Karpas-422 (cell line): ENCODE results near the gene ELMO3. TPM values are rescaled to one million over a fixed set of nuclear protein-coding genes. Genes with fewer than 3 reads are reported as not detected.
A peak's percentile ranks its signal among the peaks of the same experiment; 100 is the strongest.

Source experiments
- DNase-seq: peaks from one replicate; pipeline ENCODE4 v3.0.0-alpha.2; 2015
- H2AFZ ChIP-seq: fragments of 200-600 bp; sonication (generic); 2 replicates; pipeline ENCODE4 v1.6.1; 2014; ENCODE audit warnings: antibody characterized with exemption, low read length, mixed read lengths
- H3K27ac ChIP-seq: fragments of 200-600 bp; sonication (generic); 2 replicates; pipeline ENCODE4 v1.5.1; 2014; ENCODE audit warnings: mild to moderate bottlenecking, low read length, moderate library complexity
- H3K27me3 ChIP-seq: fragments of 200-600 bp; sonication (generic); 2 replicates; pipeline ENCODE4 v1.6.1; 2014; ENCODE audit warnings: low read length, mixed read lengths
- H3K36me3 ChIP-seq: fragments of 200-600 bp; sonication (generic); 2 replicates; pipeline ENCODE4 v1.6.1; 2014; ENCODE audit warnings: low read length, mixed read lengths; ENCODE audit not compliant: insufficient read depth
- H3K4me1 ChIP-seq: fragments of 200-600 bp; sonication (generic); 2 replicates; pipeline ENCODE4 v1.6.1; 2014; ENCODE audit warnings: mild to moderate bottlenecking, low read length, mixed read lengths
- H3K4me2 ChIP-seq: fragments of 200-600 bp; sonication (generic); 2 replicates; pipeline ENCODE4 v1.6.1; 2014; ENCODE audit warnings: low read length, low read depth, mild to moderate bottlenecking; ENCODE audit not compliant: poor library complexity, severe bottlenecking
- H3K4me3 ChIP-seq: fragments of 200-600 bp; sonication (generic); 2 replicates; pipeline ENCODE4 v1.5.1; 2014; ENCODE audit warnings: mild to moderate bottlenecking, antibody characterized with exemption, low read length, mixed read lengths
- H3K79me2 ChIP-seq: fragments of 200-600 bp; sonication (generic); 2 replicates; pipeline ENCODE4 v1.6.1; 2014; ENCODE audit warnings: mild to moderate bottlenecking, low read length, mixed read lengths
- H3K9ac ChIP-seq: fragments of 200-600 bp; sonication (generic); 2 replicates; pipeline ENCODE4 v1.6.0; 2014; ENCODE audit warnings: low read length
- H3K9me2 ChIP-seq: fragments of 200-600 bp; sonication (generic), shearing (Covaris generic); replicated peaks from 2 replicates; pipeline ENCODE4 v1.6.0; 2014; ENCODE audit warnings: mild to moderate bottlenecking, low read length, moderate library complexity; ENCODE audit not compliant: insufficient read depth
- H3K9me3 ChIP-seq: fragments of 300-700, 200-600 bp; sonication (generic); 2 replicates; pipeline ENCODE4 v1.6.1; 2014; ENCODE audit warnings: low read length, mixed read lengths
- H4K20me1 ChIP-seq: fragments of 200-600 bp; sonication (generic); 2 replicates; pipeline ENCODE4 v1.6.1; 2014; ENCODE audit warnings: mild to moderate bottlenecking, antibody characterized with exemption, low read length, low read depth; ENCODE audit not compliant: insufficient read depth
- total RNA-seq: library from RNA; depleted of rRNA; stranded (reverse); fragments of >200 nt; shearing (Covaris generic); gene quantifications from 2 replicates; pipeline ENCODE4 v1.2.3, GENCODE V29; 2014; ENCODE audit warnings: low replicate concordance

Gene ELMO3
- total RNA-seq, 1 experiment from 2014 or later: 0.82 TPM

- Histone ChIP-seq H3K4me2 (no peak overlapping the region), H3K9ac (no peak overlapping the region)
- DNase-seq: peak; percentile 90
Measured at GRCh38 chr16:67155295-67156142, 43.4 kb upstream of the ELMO3 start.

DNA sequence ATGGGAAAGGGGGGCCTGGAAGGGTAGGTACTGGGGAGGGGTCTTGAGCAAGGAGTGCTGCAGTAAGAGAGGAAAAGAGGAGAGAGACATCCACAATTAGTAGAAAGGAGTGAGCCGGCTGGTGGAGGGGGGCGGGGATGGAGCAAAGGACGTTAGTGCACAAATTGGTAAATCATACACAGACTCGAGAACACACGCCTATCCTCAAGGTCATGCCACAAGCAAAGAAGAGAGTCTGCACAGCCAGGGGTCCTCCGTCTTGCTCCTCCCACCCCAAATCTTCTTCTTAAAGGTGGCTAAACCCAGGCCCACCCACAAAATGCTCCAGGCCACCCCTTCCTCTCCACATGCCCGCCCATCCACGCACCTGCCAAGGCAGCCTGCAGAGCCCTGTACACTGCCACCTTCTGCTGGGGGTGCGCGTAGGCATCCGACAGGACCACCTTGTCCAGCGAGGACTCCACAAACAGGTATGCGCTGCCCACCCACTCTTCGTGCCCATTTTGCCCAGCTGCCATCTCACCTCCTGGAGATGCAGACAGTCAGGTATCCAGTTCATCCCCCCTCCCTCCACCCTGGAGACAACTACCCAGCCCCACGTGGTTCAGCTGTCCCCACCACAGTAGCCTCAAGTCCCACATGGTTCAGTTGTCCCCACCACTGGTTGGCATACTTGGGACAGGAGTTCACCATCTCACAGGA lies 42.6 kb upstream of the ELMO3 start:
- Histone ChIP-seq H3K4me2 (no peak overlapping the region), H3K36me3 (no peaks in the 10 kb centered on the region), H3K9me3 (no peaks in the 10 kb centered on the region), H3K79me2 (no peaks in the 10 kb centered on the region), H3K4me1 (peaks cover 32% of the 10 kb centered on the region), H3K9ac (no peak overlapping the region), H4K20me1 (peaks cover 33% of the 10 kb centered on the region; the same call in 1 of the 2 replicates), H3K4me3 (no peak overlapping the region), H3K27ac (no peak overlapping the region), H2AFZ (no peak overlapping the region), H3K9me2 (no peaks in the 10 kb centered on the region), H3K27me3 (no peaks in the 10 kb centered on the region)
- no peak for DNase-seq

More at GRCh38 chr16:67155295-67156142, 43.4 kb upstream of the ELMO3 start:
- no peak overlapping the region for H3K27ac ChIP-seq
- H3K27me3 ChIP-seq: no peaks in the 10 kb centered on the region
- H3K36me3 ChIP-seq: no peaks in the 10 kb centered on the region
- H3K79me2 ChIP-seq: no peaks in the 10 kb centered on the region
- no peaks in the 10 kb centered on the region for H3K9me2 ChIP-seq
- H3K9me3 ChIP-seq: no peaks in the 10 kb centered on the region
- H3K4me1 ChIP-seq: peaks cover 25% of the 10 kb centered on the region
- H3K4me3 ChIP-seq: no peak overlapping the region
- H4K20me1 ChIP-seq: peaks cover 32% of the 10 kb centered on the region; the same call in 1 of the 2 replicates
- H2AFZ ChIP-seq: no peak overlapping the region

DNA sequence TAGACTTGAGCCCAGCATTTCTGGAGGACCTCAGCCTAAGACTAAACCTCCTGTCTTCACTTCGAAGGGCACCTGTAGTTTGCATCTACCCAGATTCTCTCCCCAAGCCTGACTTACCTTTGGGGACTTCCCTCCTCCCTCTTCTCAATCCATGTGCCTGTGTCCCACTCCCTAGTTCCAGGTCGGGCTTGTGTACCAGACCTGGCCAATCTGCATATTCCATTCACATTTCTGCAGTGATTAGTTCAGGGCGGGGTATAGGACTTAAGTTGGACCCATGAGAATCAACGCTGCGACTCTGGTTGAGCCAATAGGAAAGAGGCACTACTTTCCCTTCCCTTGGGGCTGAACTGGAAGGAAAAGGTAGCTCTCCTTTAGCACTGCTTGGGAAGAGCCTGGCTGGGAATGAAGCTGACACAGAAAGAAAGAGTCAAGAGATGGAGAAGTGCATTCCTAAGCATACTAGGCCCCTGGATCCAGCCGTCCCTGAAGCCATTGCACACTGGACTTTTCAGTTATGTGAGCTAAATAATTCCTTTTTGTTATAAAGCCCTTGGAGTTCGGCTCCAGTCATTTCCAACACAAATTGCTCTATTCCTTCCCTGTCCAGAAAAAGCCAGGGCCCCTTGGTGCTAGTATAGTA lies 41.7 kb upstream of the ELMO3 start:
- Histone ChIP-seq H3K9me2 (no peaks in the 10 kb centered on the region), H3K9me3 (no peaks in the 10 kb centered on the region), H3K4me1 (peaks cover 32% of the 10 kb centered on the region), H3K4me3 (no peak overlapping the region), H3K27ac (no peak overlapping the region), H3K36me3 (no peaks in the 10 kb centered on the region), H3K4me2 (no peak overlapping the region), H4K20me1 (peaks cover 37% of the 10 kb centered on the region; the same call in 1 of the 2 replicates), H3K9ac (no peak overlapping the region), H3K79me2 (no peaks in the 10 kb centered on the region), H2AFZ (no peak overlapping the region), H3K27me3 (no peaks in the 10 kb centered on the region)
- DNase-seq: no peak

DNA sequence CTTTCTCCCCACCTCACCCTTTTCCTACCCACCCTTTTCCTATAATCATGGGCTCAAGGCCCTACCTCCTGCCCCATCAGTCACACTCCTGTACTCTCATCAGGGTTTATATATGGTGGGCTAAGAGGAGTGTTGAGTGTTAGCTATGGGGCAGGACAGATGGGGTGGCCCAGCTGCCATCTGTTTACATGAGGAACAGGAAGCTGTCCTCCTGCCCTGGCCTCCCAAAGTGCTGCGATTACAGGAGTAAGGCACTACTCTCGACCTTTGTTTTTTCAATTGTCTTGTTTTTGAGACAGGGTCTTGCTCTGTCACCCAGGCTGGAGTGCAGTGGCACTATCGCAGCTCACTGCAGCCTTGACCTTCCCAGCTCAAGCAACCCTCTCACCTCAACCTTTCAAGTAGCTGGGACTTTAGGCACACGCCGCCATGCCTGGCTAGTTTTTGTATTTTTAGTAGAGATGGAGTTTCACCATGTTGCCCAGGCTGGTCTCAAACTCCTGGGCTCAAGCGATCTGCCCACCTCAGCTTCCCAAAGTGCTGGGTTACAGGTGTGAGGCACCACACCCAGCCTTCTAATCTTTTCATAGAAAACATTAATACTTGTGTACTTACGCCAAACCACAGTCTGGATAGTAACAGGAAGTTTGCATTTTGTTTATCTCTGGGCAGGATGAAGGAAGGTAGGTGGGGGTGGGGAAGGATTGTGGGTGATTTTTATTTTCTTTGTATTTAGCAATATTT lies 40.9 kb upstream of the ELMO3 start:
- Histone ChIP-seq H3K79me2 (no peaks in the 10 kb centered on the region), H3K9ac (no peak overlapping the region), H3K27ac (no peak overlapping the region), H3K4me3 (0 out of 2 replicates have a peak overlapping the region, but pooled peaks have one; percentile 97), H3K36me3 (no peaks in the 10 kb centered on the region), H3K27me3 (no peaks in the 10 kb centered on the region), H2AFZ (no peak overlapping the region), H3K9me3 (no peaks in the 10 kb centered on the region), H4K20me1 (peaks cover 37% of the 10 kb centered on the region; the same call in 1 of the 2 replicates), H3K4me1 (peaks cover 32% of the 10 kb centered on the region), H3K4me2 (peak overlapping the region; percentile 97), H3K9me2 (no peaks in the 10 kb centered on the region)
- DNase-seq: no peak

DNA sequence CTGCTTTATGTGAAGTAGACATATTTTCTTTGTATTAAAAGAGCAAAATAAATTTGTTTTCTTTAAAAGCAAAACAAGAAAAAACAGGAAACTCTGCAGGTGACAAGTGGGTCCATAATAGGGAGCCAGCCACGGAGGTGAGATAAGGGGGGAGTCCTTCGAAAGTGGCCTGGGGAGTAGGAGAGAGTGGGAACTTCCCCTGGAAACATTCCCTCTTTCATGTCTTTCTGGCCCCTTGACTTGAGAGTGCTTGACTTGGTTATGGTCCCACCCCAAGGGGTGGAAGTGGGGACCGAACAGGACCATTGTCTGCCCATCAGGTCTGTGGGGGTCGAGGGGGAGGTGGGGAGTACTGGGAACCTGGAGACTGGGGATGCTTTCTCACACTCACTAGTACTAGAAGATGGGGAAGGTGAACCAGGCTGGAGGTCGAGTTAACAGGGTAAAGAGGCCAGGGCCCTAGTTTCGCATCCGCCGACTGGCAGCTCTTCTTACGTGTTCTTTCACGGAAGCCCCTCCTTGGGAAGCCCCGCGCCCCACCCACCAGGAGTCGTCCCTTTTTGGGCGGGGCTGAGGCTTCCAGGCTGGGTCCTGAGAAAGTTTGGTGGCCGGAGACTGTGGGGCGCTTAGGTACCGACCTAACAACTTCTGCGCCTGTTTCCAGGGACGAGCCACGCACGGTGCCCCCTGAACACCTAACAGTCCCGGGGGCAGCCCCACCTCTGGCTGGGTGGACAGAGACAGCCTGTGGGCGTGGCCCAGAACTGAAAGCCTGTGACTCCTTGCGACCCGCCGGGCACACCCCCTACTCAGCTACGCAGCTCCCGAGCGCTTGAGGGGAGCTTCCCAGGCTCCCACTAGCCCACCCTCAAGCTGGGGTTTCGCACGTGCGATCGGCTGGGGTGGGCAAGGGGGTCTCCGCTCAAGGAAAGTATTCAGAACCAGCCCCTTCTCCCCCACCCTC lies 40.0 kb upstream of the ELMO3 start:
- Histone ChIP-seq H3K27me3 (no peaks in the 10 kb centered on the region), H2AFZ (peak overlapping the region; percentile 97; the same call in 1 of the 2 replicates), H3K27ac (no peak overlapping the region), H3K9ac (peak overlapping the region; percentile 98), H3K4me3 (peak overlapping the region; percentile 97), H3K4me2 (peak overlapping the region; percentile 97), H3K9me3 (no peaks in the 10 kb centered on the region), H3K4me1 (peaks cover 40% of the 10 kb centered on the region), H3K9me2 (no peaks in the 10 kb centered on the region), H4K20me1 (peaks cover 39% of the 10 kb centered on the region; the same call in 1 of the 2 replicates), H3K36me3 (no peaks in the 10 kb centered on the region), H3K79me2 (no peaks in the 10 kb centered on the region)
- peak; percentile 83 for DNase-seq

DNA sequence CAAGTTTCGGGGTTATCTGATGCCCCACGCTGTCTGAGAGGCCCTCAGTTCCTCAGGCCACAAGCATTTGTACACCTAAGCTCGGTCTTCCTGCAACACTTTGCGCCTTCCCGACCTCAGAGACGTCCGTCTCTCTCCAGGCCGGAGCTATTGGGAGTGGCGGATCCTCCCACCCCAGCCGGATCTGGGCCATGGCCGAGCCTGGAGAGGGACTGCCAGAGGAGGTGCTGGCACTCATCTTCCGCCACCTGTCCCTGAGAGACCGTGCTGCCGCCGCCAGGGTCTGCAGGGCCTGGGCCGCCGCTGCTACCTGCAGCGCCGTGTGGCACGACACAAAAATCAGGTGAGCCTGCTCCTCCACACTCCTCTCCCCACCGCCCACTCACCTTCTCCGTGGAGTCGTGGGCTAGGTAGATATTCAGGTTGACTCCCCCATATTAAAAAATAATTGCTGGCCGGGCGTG lies 37.3 kb upstream of the ELMO3 start:
- no peak overlapping the region for H3K27ac ChIP-seq
- no peak overlapping the region for H3K4me2 ChIP-seq
- no peaks in the 10 kb centered on the region for H3K9me3 ChIP-seq
- H3K4me3 ChIP-seq: no peak overlapping the region
- no peaks in the 10 kb centered on the region for H3K36me3 ChIP-seq
- no peak overlapping the region for H2AFZ ChIP-seq
- H3K27me3 ChIP-seq: no peaks in the 10 kb centered on the region
- H3K79me2 ChIP-seq: no peaks in the 10 kb centered on the region
- no peaks in the 10 kb centered on the region for H3K9me2 ChIP-seq
- no peak overlapping the region for H3K9ac ChIP-seq
- peaks cover 18% of the 10 kb centered on the region; the same call in 1 of the 2 replicates for H4K20me1 ChIP-seq
- no peak for DNase-seq
- peaks cover 36% of the 10 kb centered on the region for H3K4me1 ChIP-seq
